ENCODE data around the gene POC1B.

DNA sequence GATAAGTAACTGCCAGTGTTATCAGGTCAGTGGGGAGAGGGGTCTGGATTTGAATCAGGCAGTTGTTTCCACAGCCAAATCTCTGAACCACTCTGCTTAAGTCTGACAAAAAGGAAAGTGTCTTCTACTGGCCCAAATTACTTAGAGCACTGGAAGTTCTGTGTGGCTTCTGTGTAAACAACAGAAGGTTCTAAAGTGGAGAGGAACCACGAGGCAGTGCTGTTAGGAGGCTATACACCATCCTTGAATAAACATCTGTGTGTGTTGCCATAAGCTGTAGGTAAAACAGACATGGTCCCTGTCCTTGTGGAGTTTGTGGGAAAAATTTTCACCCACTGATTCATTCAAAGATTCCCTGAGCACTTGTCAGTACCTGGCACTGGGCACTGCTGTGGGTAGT is 51.2 kb downstream of the POC1B start:
- TF ChIP-seq CTCF (optimal IDR thresholded peaks at IDR 0.05 in 1 of 3, IDR thresholded peaks at IDR 0.05 in 1 of 3, conservative IDR thresholded peaks at IDR 0.05 in 1 of 3; ENCODE audit: extremely low read depth in 1 of 3, insufficient read depth in 2 of 3, low read length in 3 of 3) (no peak), EZH2 (IDR thresholded peaks at IDR 0.05; ENCODE audit: low read length) (no peak)

Measured in keratinocyte (primary cell).